Measurements from ENCODE around the gene RTN3. TPM values are rescaled to one million over a fixed set of nuclear protein-coding genes. Genes with fewer than 3 reads are reported as not detected.

RTN3 gene
- total RNA-seq, 1 donor from 2014 or later, result 29.0 TPM

DNA sequence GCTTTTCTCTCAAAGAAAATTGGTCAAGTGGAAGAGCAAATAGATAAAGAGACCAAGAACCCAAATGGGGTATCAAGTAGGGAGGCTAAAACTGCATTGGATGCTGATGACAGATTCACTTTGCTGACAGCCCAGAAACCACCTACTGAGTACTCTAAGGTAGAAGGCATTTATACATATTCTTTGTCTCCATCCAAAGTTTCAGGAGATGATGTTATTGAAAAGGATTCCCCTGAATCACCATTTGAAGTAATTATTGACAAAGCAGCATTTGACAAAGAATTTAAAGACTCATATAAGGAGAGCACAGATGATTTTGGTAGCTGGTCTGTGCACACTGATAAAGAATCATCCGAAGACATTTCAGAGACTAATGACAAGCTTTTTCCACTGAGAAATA is 37.7 kb downstream of the RTN3 start:
- Histone ChIP-seq H3K27me3 (ENCODE audit: control insufficient read depth, insufficient read depth, low read length) (no peaks in the 10 kb centered on the region), H3K36me3 (ENCODE audit: control insufficient read depth, insufficient read depth, low read length) (no peaks in the 10 kb centered on the region), H3K4me3 (ENCODE audit: low read depth, low read length) (no peak overlapping the region)
- FAIRE-seq (no peak), DNase-seq (ENCODE audit: low read depth) (no peak)
- TF ChIP-seq, protein P1, sequence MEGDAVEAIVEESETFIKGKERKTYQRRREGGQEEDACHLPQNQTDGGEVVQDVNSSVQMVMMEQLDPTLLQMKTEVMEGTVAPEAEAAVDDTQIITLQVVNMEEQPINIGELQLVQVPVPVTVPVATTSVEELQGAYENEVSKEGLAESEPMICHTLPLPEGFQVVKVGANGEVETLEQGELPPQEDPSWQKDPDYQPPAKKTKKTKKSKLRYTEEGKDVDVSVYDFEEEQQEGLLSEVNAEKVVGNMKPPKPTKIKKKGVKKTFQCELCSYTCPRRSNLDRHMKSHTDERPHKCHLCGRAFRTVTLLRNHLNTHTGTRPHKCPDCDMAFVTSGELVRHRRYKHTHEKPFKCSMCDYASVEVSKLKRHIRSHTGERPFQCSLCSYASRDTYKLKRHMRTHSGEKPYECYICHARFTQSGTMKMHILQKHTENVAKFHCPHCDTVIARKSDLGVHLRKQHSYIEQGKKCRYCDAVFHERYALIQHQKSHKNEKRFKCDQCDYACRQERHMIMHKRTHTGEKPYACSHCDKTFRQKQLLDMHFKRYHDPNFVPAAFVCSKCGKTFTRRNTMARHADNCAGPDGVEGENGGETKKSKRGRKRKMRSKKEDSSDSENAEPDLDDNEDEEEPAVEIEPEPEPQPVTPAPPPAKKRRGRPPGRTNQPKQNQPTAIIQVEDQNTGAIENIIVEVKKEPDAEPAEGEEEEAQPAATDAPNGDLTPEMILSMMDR (IDR thresholded peaks at IDR 0.05; ENCODE audit: insufficient read depth, low read length, severe bottlenecking), result no peak

GRCh38 chr11:63719987-63720386 is 38.7 kb downstream of the RTN3 start:
- FAIRE-seq (no peak), DNase-seq (ENCODE audit: low read depth) (no peak)
- no peaks in the 10 kb centered on the region for H3K36me3 ChIP-seq (ENCODE audit: control insufficient read depth, insufficient read depth, low read length)
- TF ChIP-seq, protein P1 (IDR thresholded peaks at IDR 0.05; ENCODE audit: insufficient read depth, low read length, severe bottlenecking), result no peak
- no peak overlapping the region for H3K4me3 ChIP-seq (ENCODE audit: low read depth, low read length)
- H3K27me3 ChIP-seq (ENCODE audit: control insufficient read depth, insufficient read depth, low read length), result no peaks in the 10 kb centered on the region

DNA sequence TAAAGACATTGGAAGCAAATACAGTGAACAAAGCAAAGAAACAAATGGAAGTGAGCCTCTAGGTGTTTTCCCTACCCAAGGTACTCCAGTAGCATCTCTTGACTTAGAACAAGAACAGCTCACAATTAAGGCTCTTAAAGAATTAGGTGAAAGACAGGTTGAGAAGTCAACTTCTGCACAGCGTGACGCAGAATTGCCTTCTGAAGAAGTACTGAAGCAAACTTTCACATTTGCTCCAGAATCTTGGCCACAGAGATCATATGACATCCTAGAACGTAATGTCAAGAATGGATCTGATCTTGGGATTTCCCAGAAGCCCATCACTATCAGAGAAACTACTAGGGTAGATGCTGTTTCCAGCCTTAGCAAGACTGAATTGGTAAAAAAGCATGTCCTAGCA is 39.3 kb downstream of the RTN3 start:
- no peaks in the 10 kb centered on the region for H3K36me3 ChIP-seq (ENCODE audit: control insufficient read depth, insufficient read depth, low read length)
- FAIRE-seq (no peak), DNase-seq (ENCODE audit: low read depth) (no peak)
- no peak overlapping the region for H3K4me3 ChIP-seq (ENCODE audit: low read depth, low read length)
- TF ChIP-seq, protein P1 (IDR thresholded peaks at IDR 0.05; ENCODE audit: insufficient read depth, low read length, severe bottlenecking), result no peak
- no peaks in the 10 kb centered on the region for H3K27me3 ChIP-seq (ENCODE audit: control insufficient read depth, insufficient read depth, low read length)

- Histone ChIP-seq H3K27me3 (ENCODE audit: control insufficient read depth, insufficient read depth, low read length) (no peaks in the 10 kb centered on the region), H3K36me3 (ENCODE audit: control insufficient read depth, insufficient read depth, low read length) (no peaks in the 10 kb centered on the region), H3K4me3 (ENCODE audit: low read depth, low read length) (no peak overlapping the region)
- DNase-seq (ENCODE audit: low read depth) (no peak), FAIRE-seq (no peak)
- TF ChIP-seq, protein P1 (IDR thresholded peaks at IDR 0.05; ENCODE audit: insufficient read depth, low read length, severe bottlenecking), result no peak
Observed at GRCh38 chr11:63729326-63729725, 48.0 kb downstream of the RTN3 start.

DNA sequence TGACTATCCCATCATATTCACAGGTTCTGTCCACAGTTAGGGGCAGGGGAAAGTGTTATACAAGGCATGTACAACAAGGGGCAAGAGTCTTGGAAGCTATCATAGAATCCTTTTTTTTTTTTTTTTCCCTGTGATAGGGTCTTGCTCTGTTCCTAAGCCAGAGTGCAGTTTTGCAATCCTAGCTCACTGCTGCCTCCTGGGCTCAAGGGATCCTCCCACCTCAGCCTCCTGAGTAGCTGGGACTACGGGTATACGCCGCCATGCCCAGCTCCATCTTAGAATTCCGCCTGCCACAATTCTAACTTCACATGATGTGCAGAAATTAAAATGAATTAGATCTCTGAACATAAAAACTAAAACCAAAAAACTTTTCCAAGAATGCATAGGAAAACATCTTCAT is 55.6 kb downstream of the RTN3 start:
- Histone ChIP-seq H3K27me3 (ENCODE audit: control insufficient read depth, insufficient read depth, low read length) (no peaks in the 10 kb centered on the region), H3K36me3 (ENCODE audit: control insufficient read depth, insufficient read depth, low read length) (no peaks in the 10 kb centered on the region), H3K4me3 (ENCODE audit: low read depth, low read length) (no peak overlapping the region)
- DNase-seq (ENCODE audit: low read depth) (no peak), FAIRE-seq (no peak)
- TF ChIP-seq, protein P1 (IDR thresholded peaks at IDR 0.05; ENCODE audit: insufficient read depth, low read length, severe bottlenecking), result no peak

- Histone ChIP-seq H3K36me3 (ENCODE audit: control insufficient read depth, insufficient read depth, low read length) (no peaks in the 10 kb centered on the region), H3K27me3 (ENCODE audit: control insufficient read depth, insufficient read depth, low read length) (no peaks in the 10 kb centered on the region), H3K4me3 (ENCODE audit: low read depth, low read length) (no peak overlapping the region)
- FAIRE-seq, result no peak
- DNase-seq (ENCODE audit: low read depth), result no peak
- TF ChIP-seq, protein P1 (IDR thresholded peaks at IDR 0.05; ENCODE audit: insufficient read depth, low read length, severe bottlenecking), result no peak
Observed at GRCh38 chr11:63737718-63738117, 56.4 kb downstream of the RTN3 start.
